ENCODE data around the gene GJC2.

Gene GJC2

DNA sequence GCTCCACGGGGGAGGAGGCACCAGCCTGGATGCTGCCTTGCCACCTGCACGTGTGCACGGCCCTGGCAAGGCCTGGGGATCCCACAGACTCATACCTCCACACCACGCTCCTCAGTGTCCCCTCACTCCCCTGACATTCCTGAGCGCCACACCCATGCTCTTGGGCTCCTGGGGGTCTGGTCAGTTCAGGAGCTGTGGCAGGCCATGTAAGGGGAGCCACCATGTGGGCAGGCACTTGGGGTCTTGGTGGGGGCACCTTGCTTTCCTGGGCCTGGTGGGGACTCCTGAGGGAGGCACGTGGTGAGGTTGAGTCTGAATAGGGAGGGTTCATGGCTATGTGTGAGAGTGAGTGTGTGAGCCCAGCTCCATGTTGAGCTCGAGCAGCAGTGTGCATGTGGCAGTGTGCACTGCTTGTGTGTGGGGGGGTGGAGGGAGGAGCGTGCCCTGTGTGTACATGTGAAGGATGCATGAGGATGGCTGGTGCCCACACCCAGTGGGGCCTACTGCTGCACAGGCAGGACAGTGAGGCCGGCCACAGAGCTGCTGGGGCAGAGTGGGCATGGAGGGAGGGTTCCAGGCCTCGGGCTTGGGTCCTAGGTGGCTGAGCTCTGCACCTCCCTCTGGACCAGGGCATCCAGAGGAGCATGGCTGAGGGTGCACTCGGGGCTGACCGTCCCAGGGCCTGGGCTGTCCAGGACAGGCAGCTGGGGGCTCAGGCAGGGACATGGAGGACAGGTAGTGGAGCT, 1.6 kb downstream of the GJC2 start:
- in situ Hi-C loops (cut with HindIII; ENCODE audit: low pct_unique_long_range_greater_than_20kb, low sequenced_read_pairs) = no loop called here
- DNase-seq (ENCODE audit: low read depth in 1 of 2, low spot score in 1 of 2) = no peak
- no peak for TF ChIP-seq JUND (IDR thresholded peaks at IDR 0.05; ENCODE audit: low read depth)

DNA sequence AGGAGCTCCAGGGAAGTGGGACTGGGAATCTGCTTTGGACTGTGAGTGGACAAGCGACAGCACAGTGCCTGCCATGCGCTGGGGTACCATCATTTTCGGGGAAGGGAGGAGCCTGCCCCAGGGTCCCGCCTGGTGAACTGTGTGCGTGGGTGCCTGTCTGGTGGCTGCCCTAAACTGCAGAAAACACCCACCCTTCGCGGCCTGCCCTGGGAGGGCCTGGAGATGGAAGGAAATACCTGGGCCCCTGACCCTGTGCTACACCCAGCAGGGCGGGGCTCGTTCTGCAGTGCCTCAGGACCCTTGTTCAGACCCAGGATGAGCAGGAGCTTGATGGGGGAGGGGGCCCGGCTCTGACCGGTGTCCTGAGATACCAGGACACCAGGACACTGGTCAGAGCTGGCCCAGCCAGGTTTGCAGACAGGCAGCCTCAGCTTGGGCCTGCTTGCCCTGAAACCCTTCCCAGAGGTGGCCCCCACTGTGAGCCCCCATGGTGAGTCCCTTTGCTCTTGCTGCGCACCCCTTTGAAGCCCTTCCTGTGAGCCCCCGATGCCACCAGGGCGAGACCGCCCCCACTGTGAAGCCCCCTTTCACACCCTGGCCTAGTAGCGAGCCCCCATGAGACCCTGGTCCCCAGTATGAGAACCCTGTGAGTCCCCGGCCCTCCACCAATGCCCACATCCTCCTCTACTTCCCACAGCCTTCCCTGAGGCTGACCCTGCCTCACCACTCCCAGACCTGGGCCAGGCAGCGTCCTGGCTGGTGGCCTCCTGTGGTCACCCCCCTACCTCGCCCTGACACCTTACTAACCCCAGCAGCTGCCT, 2.6 kb downstream of the GJC2 start:
- in situ Hi-C loops (cut with HindIII; ENCODE audit: low pct_unique_long_range_greater_than_20kb, low sequenced_read_pairs) = no loop called here
- no peak for DNase-seq (ENCODE audit: low read depth in 1 of 2, low spot score in 1 of 2)
- TF ChIP-seq JUND (IDR thresholded peaks at IDR 0.05; ENCODE audit: low read depth) = no peak

DNA sequence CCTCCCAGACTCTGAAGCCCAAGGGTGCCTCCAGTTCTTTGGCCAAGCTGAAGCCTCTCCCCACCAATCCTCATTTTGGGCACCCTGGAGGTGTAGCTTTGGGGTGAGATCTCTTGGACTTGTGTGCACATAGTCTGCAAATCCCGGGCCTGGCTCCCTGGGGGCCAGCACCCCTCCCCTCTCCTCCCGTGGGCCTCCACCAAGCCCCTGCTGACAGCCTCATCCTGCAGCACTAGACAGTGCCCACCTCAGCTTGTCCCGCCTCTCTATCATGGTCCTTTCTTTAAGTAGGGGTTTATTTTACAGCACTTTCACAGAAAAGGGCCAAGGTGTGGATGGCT, 3.2 kb downstream of the GJC2 start:
- in situ Hi-C loops (cut with HindIII; ENCODE audit: low pct_unique_long_range_greater_than_20kb, low sequenced_read_pairs) = no loop called here
- no peak for DNase-seq (ENCODE audit: low read depth in 1 of 2, low spot score in 1 of 2)
- no peak for TF ChIP-seq JUND (IDR thresholded peaks at IDR 0.05; ENCODE audit: low read depth)

GRCh38 chr1:228154021-228154669, 4.4 kb downstream of the GJC2 start:
- in situ Hi-C loops (cut with HindIII; ENCODE audit: low pct_unique_long_range_greater_than_20kb, low sequenced_read_pairs) = no loop called here
- no peak for DNase-seq (ENCODE audit: low read depth in 1 of 2, low spot score in 1 of 2)
- TF ChIP-seq JUND (IDR thresholded peaks at IDR 0.05; ENCODE audit: low read depth) = no peak

DNA sequence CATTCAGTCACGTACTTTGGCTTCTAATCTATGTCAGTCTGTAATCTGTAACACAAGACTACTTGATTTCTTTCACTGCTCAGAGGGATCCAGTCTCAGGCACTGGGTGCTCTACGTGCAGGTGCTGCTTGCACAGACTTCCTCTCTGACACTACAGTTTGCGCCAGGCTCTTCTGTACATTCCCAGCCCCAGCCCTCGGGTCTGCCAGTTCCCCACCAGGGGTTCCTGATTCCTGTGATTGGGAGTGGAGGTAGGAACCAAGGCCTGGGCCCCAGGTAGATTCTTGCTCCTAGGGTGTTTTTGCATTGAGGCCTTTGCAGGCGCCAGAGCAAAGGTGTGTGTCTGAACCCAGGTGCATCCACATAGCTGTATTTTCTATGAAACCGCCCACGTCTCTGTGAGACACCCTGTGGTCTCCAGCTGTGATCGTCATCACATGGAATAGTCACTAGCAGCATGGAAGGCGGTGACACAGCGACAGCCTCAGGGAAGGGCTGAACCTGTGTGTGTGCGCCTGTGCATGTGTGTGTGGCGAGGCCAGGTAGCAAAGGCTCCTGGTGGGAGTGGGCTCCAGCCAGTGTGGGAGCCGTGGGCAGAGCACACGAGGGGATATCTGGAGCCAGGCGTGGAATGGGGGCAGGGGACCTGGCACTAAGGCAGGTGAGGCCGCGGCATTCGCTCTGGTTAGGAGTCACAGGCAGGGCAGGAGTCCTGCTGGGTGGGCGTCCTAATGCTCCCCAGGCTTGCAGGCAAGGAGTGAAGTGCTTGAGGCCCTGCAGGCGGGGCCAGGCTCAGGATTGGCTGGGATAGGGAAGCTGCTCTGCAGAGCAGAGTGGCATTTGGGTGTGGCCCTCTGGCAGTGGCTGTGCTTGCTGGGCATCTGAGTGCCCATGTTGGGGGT, 5.2 kb downstream of the GJC2 start:
- DNase-seq (ENCODE audit: low read depth in 1 of 2, low spot score in 1 of 2) = no peak
- TF ChIP-seq JUND (IDR thresholded peaks at IDR 0.05; ENCODE audit: low read depth) = no peak
- in situ Hi-C loops (cut with HindIII; ENCODE audit: low pct_unique_long_range_greater_than_20kb, low sequenced_read_pairs) = no loop called here

DNA sequence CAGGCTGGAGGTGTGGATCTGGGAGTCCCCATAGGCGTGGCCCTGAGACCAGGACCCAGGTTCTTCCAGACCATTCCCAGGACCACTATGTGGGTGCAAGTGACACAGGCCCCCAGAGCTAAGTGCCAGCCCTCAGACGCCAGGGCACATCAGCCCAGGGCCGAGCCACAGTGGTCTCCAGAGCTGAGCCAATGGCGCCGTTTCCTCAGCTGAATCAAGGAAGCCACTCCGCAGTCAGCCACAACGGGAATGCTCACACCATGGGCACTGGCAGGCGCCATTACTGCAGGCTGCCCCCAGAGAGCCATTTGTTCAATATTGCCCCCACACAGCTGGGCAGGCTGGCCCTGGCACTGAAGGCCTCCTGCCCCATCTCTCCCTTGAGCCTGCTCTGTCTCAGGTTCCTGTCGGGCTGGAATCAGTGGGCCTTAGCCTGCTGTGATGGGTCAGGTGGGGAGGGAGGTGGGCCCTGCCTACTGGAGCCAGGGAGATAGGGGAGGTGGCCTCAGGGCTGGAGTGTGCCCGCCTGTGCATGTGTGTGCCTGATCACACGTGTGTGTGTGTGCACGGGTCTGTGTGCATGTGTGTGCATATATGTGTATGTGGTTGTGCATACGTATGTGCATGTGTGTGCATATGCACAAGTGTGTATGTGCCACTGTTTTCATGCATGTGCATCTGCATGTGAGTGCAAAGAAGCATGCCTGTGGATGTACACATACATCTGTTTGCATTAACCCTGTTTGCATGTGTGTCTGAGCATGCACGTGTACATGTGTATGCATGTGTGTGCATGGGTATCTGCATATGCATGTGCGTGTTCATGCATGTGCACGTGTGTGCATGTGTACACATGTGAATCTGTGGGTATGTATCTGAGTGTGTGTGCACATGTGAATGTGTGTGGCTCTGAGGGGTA, 6.1 kb downstream of the GJC2 start:
- no peak for TF ChIP-seq JUND (IDR thresholded peaks at IDR 0.05; ENCODE audit: low read depth)
- in situ Hi-C loops (cut with HindIII; ENCODE audit: low pct_unique_long_range_greater_than_20kb, low sequenced_read_pairs) = no loop called here
- no peak for DNase-seq (ENCODE audit: low read depth in 1 of 2, low spot score in 1 of 2)

GRCh38 chr1:228156515-228156881, 6.8 kb downstream of the GJC2 start:
- in situ Hi-C loops (cut with HindIII; ENCODE audit: low pct_unique_long_range_greater_than_20kb, low sequenced_read_pairs) = no loop called here
- DNase-seq (ENCODE audit: low read depth in 1 of 2, low spot score in 1 of 2) = no peak
- no peak for TF ChIP-seq JUND (IDR thresholded peaks at IDR 0.05; ENCODE audit: low read depth)

DNA sequence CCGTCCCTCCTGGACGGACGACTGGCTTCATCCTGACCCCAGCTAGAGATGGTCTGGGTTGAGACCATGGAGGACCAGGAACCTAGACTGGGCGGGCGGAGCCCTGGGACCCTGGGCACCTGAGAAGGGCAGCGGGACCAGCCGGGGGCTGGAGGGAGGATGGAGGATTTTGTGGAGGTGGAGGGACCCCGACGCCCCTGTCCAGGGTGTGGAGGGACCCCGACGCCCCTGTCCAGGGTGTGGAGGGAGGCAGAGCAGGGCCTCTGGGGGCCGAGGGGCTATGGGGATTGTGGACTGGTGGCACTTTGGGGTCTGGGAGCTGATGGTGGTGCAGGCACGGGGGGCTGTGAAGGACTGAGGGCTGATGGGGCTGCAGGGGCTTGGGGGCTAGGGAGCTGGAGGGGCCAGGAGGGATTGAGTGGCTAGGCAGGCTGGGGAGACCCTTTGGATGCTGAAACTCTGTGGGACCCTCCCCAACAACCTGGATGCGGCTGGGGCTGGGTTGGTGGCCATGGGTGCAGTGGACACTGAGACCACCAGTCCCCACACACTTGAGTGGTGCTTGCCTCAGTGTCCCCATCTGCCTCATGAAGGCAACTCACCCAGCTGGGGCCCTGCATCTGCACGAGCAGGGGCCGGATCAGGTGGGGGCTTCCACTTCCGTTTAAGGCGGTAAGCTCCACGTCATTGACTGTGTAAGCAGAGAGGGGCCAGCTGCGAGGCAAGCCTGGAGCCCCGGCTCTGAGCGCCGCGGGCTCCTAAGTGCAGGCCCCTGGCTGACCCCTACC, 7.4 kb downstream of the GJC2 start:
- DNase-seq (ENCODE audit: low read depth in 1 of 2, low spot score in 1 of 2) = no peak
- TF ChIP-seq JUND (IDR thresholded peaks at IDR 0.05; ENCODE audit: low read depth) = no peak
- in situ Hi-C loops (cut with HindIII; ENCODE audit: low pct_unique_long_range_greater_than_20kb, low sequenced_read_pairs) = no loop called here

DNA sequence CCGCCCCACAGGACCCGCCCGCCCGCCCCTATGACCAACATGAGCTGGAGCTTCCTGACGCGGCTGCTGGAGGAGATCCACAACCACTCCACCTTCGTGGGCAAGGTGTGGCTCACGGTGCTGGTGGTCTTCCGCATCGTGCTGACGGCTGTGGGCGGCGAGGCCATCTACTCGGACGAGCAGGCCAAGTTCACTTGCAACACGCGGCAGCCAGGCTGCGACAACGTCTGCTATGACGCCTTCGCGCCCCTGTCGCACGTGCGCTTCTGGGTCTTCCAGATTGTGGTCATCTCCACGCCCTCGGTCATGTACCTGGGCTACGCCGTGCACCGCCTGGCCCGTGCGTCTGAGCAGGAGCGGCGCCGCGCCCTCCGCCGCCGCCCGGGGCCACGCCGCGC, 8.0 kb downstream of the GJC2 start:
- DNase-seq (ENCODE audit: low read depth in 1 of 2, low spot score in 1 of 2) = no peak
- TF ChIP-seq JUND (IDR thresholded peaks at IDR 0.05; ENCODE audit: low read depth) = no peak
- in situ Hi-C loops (cut with HindIII; ENCODE audit: low pct_unique_long_range_greater_than_20kb, low sequenced_read_pairs) = no loop called here

DNA sequence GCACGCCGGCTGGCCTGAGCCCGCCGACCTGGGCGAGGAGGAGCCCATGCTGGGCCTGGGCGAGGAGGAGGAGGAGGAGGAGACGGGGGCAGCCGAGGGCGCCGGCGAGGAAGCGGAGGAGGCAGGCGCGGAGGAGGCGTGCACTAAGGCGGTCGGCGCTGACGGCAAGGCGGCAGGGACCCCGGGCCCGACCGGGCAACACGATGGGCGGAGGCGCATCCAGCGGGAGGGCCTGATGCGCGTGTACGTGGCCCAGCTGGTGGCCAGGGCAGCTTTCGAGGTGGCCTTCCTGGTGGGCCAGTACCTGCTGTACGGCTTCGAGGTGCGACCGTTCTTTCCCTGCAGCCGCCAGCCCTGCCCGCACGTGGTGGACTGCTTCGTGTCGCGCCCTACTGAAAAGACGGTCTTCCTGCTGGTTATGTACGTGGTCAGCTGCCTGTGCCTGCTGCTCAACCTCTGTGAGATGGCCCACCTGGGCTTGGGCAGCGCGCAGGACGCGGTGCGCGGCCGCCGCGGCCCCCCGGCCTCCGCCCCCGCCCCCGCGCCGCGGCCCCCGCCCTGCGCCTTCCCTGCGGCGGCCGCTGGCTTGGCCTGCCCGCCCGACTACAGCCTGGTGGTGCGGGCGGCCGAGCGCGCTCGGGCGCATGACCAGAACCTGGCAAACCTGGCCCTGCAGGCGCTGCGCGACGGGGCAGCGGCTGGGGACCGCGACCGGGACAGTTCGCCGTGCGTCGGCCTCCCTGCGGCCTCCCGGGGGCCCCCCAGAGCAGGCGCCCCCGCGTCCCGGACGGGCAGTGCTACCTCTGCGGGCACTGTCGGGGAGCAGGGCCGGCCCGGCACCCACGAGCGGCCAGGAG, 8.6 kb downstream of the GJC2 start:
- in situ Hi-C loops (cut with HindIII; ENCODE audit: low pct_unique_long_range_greater_than_20kb, low sequenced_read_pairs) = no loop called here
- DNase-seq (ENCODE audit: low read depth in 1 of 2, low spot score in 1 of 2) = no peak
- TF ChIP-seq JUND (IDR thresholded peaks at IDR 0.05; ENCODE audit: low read depth) = no peak

Data from T47D (cell line).